ENCODE measurements around the gene DEFB114. TPM values are rescaled to one million over a fixed set of nuclear protein-coding genes. Genes with fewer than 3 reads are reported as not detected.
A peak's percentile ranks its signal among the peaks of the same experiment; 100 is the strongest.

DEFB114 gene
- total and polyA plus RNA-seq, 5 donors, result not detected

- no peaks in the 10 kb centered on the region for H3K9me3 ChIP-seq (ENCODE audit: control insufficient read depth, low read length)
- intact Hi-C loops (cut with DNase I), result no loop called here
- 68% methylated on average over 2 of the region's 2 CpGs for WGBS
- no peaks in the 10 kb centered on the region for H3K4me1 ChIP-seq (ENCODE audit: control insufficient read depth, insufficient read depth, low read length)
- no peak overlapping the region for H3K4me3 ChIP-seq (ENCODE audit: low read length)
- no peak for DNase-seq
- H3K27me3 ChIP-seq (ENCODE audit: control insufficient read depth, insufficient read depth), result no peaks in the 10 kb centered on the region
- no peak for ATAC-seq
- H3K27ac ChIP-seq (ENCODE audit: low read length), result no peak overlapping the region
These were observed 26.9 kb downstream of the DEFB114 start for GRCh38 chr6:49937017-49937416.

GRCh38 chr6:49935387-49935786 lies 28.6 kb downstream of the DEFB114 start:
- Histone ChIP-seq H3K4me1 (ENCODE audit: control insufficient read depth, insufficient read depth, low read length) (no peaks in the 10 kb centered on the region), H3K9me3 (ENCODE audit: control insufficient read depth, low read length) (no peaks in the 10 kb centered on the region), H3K4me3 (ENCODE audit: low read length) (no peak overlapping the region), H3K27me3 (ENCODE audit: control insufficient read depth, insufficient read depth) (no peaks in the 10 kb centered on the region), H3K27ac (ENCODE audit: low read length) (no peak overlapping the region)
- 58% methylated on average over 3 of the region's 3 CpGs for WGBS
- intact Hi-C loops (cut with DNase I), result no loop called here
- DNase-seq (no peak), ATAC-seq (no peak)

GRCh38 chr6:49934770-49935169 lies 29.2 kb downstream of the DEFB114 start:
- H3K27ac ChIP-seq (ENCODE audit: low read length), result no peak overlapping the region
- intact Hi-C loops (cut with DNase I), result no loop called here
- no peaks in the 10 kb centered on the region for H3K9me3 ChIP-seq (ENCODE audit: control insufficient read depth, low read length)
- DNase-seq (no peak), ATAC-seq (no peak)
- H3K4me3 ChIP-seq (ENCODE audit: low read length), result no peak overlapping the region
- H3K27me3 ChIP-seq (ENCODE audit: control insufficient read depth, insufficient read depth), result no peaks in the 10 kb centered on the region
- H3K4me1 ChIP-seq (ENCODE audit: control insufficient read depth, insufficient read depth, low read length), result no peaks in the 10 kb centered on the region
- WGBS, result 43% methylated on average over 1 of the region's 1 CpG

- H3K4me1 ChIP-seq (ENCODE audit: control insufficient read depth, insufficient read depth, low read length), result no peaks in the 10 kb centered on the region
- WGBS, result 94% methylated on average over 21 of the region's 21 CpGs
- DNase-seq (peak in 2 of 3 donors; percentile 26 to 36), ATAC-seq (no peak)
- intact Hi-C loops (cut with DNase I), result no loop called here
- H3K27me3 ChIP-seq (ENCODE audit: control insufficient read depth, insufficient read depth), result peaks cover 2% of the 10 kb centered on the region
- no peaks in the 10 kb centered on the region for H3K9me3 ChIP-seq (ENCODE audit: control insufficient read depth, low read length)
- no peak overlapping the region for H3K4me3 ChIP-seq (ENCODE audit: low read length)
- H3K27ac ChIP-seq (ENCODE audit: low read length), result no peak overlapping the region
These were observed 30.4 kb downstream of the DEFB114 start for GRCh38 chr6:49933526-49933925.

GRCh38 chr6:49929340-49929739 lies 34.6 kb downstream of the DEFB114 start:
- H3K27me3 ChIP-seq (ENCODE audit: control insufficient read depth, insufficient read depth), result peaks cover 3% of the 10 kb centered on the region
- H3K27ac ChIP-seq (ENCODE audit: low read length), result no peak overlapping the region
- no peak overlapping the region for H3K4me3 ChIP-seq (ENCODE audit: low read length)
- ATAC-seq, result no peak
- no peaks in the 10 kb centered on the region for H3K4me1 ChIP-seq (ENCODE audit: control insufficient read depth, insufficient read depth, low read length)
- DNase-seq, result no peak
- intact Hi-C loops (cut with DNase I), result no loop called here
- no peaks in the 10 kb centered on the region for H3K9me3 ChIP-seq (ENCODE audit: control insufficient read depth, low read length)

DNA sequence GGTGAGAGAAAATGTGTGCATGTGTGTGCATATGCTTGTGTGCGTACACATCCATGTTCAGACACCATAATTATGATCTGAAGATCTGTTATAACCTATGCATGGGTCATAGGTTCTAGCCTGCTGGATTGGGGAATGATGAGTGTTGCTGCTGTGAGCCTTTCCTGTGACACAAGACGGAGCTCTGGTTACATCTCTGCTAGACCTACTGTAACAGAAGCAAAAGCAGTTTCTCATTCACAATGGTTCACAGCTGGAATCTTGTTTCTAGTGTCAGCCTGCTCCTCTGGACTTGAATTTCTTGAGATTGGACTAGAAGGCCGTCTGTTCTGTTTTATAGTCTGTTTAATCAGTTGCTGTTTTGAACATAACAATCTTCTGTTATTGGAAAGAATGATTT lies 40.1 kb downstream of the DEFB114 start:
- WGBS, result 53% methylated on average over 3 of the region's 3 CpGs
- Histone ChIP-seq H3K4me3 (ENCODE audit: low read length) (no peak overlapping the region), H3K4me1 (ENCODE audit: control insufficient read depth, insufficient read depth, low read length) (no peaks in the 10 kb centered on the region), H3K9me3 (ENCODE audit: control insufficient read depth, low read length) (no peaks in the 10 kb centered on the region), H3K27ac (ENCODE audit: low read length) (no peak overlapping the region), H3K27me3 (ENCODE audit: control insufficient read depth, insufficient read depth) (peaks cover 3% of the 10 kb centered on the region)
- DNase-seq (no peak), ATAC-seq (no peak)
- intact Hi-C loops (cut with DNase I), result no loop called here

- Histone ChIP-seq H3K4me1 (ENCODE audit: control insufficient read depth, insufficient read depth, low read length) (no peaks in the 10 kb centered on the region), H3K9me3 (ENCODE audit: control insufficient read depth, low read length) (no peaks in the 10 kb centered on the region), H3K27me3 (ENCODE audit: control insufficient read depth, insufficient read depth) (no peaks in the 10 kb centered on the region), H3K27ac (ENCODE audit: low read length) (no peak overlapping the region), H3K4me3 (ENCODE audit: low read length) (no peak overlapping the region)
- 84% methylated on average over 5 of the region's 5 CpGs for WGBS
- DNase-seq, result no peak
- no peak for ATAC-seq
- intact Hi-C loops (cut with DNase I), result no loop called here
These were observed 43.9 kb downstream of the DEFB114 start for GRCh38 chr6:49919935-49920644.

DNA sequence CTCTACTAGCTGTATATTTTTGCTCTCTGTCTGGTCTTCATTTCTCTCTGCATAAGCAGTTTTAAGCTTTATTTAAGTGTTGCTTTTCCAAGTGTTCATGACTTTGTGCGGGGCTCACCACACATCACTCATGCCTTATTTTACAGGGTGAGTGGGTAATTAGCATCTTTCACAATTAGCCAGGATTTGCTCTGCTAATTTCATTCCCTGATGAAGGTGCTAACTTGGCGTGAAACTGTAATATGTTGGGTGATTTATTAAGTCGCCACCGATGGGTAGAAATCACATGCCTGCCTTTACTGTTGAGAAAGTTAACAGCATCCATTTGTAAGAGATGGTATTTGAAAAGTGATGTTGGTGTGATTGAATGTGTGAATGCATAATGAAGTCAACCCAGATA lies 44.7 kb downstream of the DEFB114 start:
- Histone ChIP-seq H3K4me1 (ENCODE audit: control insufficient read depth, insufficient read depth, low read length) (no peaks in the 10 kb centered on the region), H3K27me3 (ENCODE audit: control insufficient read depth, insufficient read depth) (no peaks in the 10 kb centered on the region), H3K27ac (ENCODE audit: low read length) (no peak overlapping the region), H3K9me3 (ENCODE audit: control insufficient read depth, low read length) (no peaks in the 10 kb centered on the region), H3K4me3 (ENCODE audit: low read length) (no peak overlapping the region)
- ATAC-seq (no peak), DNase-seq (no peak)
- 62% methylated on average over 4 of the region's 4 CpGs for WGBS
- intact Hi-C loops (cut with DNase I), result no loop called here

DNA sequence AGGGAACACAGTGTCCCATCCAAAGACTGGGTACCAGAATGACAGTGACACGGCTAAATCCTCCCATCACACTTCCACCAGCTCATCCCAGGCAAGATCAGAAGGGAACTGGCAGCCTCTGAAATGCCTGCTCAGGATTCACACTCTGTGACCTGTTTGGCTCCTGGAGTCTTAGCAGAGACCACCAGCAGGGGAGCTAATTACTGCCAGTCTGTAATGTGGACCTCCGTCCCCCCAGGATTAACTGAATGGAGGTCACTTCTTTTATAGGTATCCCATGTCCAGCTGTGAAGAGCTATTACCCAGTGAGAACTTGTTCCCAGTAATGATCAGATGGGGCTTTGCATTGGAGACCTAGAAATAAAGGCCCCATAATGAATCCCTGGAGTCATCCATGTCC lies 45.2 kb downstream of the DEFB114 start:
- Histone ChIP-seq H3K4me3 (ENCODE audit: low read length) (no peak overlapping the region), H3K27me3 (ENCODE audit: control insufficient read depth, insufficient read depth) (no peaks in the 10 kb centered on the region), H3K27ac (ENCODE audit: low read length) (no peak overlapping the region), H3K4me1 (ENCODE audit: control insufficient read depth, insufficient read depth, low read length) (no peaks in the 10 kb centered on the region), H3K9me3 (ENCODE audit: control insufficient read depth, low read length) (no peaks in the 10 kb centered on the region)
- intact Hi-C loops (cut with DNase I), result no loop called here
- ATAC-seq (peak in 1 of 2 donors; percentile 68), DNase-seq (peak in 1 of 3 donors; percentile 20)
- WGBS, result 52% methylated on average over 2 of the region's 2 CpGs

GRCh38 chr6:49915035-49915434 lies 48.9 kb downstream of the DEFB114 start:
- peak; percentile 93 to 95 for ATAC-seq
- H3K9me3 ChIP-seq (ENCODE audit: control insufficient read depth, low read length), result no peaks in the 10 kb centered on the region
- peak; percentile 31 to 62 (median 53) for DNase-seq
- intact Hi-C loops (cut with DNase I), result no loop called here
- no peaks in the 10 kb centered on the region for H3K4me1 ChIP-seq (ENCODE audit: control insufficient read depth, insufficient read depth, low read length)
- 18% methylated on average over 3 of the region's 3 CpGs for WGBS
- no peak overlapping the region for H3K4me3 ChIP-seq (ENCODE audit: low read length)
- no peak overlapping the region for H3K27ac ChIP-seq (ENCODE audit: low read length)
- H3K27me3 ChIP-seq (ENCODE audit: control insufficient read depth, insufficient read depth), result no peaks in the 10 kb centered on the region

DNA sequence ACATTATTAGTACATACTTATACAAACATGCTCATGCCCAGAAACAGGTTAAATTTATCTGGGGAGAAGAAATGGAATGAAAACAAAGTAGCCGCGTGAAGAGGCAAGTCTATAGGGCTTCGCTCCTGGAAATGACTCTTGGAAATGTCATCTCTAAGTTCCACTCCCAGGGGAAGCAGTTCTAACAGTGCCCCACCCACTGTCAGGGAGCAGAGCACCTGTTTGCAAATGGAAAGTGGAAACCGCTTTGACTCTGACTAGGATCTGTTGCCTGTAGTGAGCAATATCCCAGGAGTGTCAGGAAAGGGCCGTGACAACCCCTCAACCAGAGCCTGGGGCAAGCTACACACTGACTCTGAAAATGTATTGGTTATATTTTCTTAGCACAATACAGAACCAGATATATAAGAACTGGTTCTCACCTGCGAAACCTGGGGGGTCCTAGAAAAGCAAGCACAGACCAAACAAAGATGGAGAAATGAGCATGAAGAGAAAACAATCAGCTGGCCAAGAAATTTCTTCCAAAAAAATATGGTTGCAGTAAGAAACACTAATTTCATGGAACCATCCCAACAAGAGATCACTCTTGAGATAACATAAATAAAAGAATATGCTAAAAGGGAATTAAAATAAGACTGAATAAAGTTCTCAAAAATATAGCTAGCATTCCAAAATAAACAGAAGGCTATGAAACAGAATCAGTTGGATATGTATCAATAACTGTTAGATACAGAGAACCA lies 50.2 kb downstream of the DEFB114 start:
- H3K4me1 ChIP-seq (ENCODE audit: control insufficient read depth, insufficient read depth, low read length), result no peaks in the 10 kb centered on the region
- WGBS, result 67% methylated on average over 6 of the region's 6 CpGs

More for the DNA sequence above, 50.2 kb downstream of the DEFB114 start:
- no peaks in the 10 kb centered on the region for H3K9me3 ChIP-seq (ENCODE audit: control insufficient read depth, low read length)
- H3K27ac ChIP-seq (ENCODE audit: low read length), result no peak overlapping the region
- H3K4me3 ChIP-seq (ENCODE audit: low read length), result no peak overlapping the region
- intact Hi-C loops (cut with DNase I), result no loop called here
- no peak for ATAC-seq
- H3K27me3 ChIP-seq (ENCODE audit: control insufficient read depth, insufficient read depth), result no peaks in the 10 kb centered on the region
- DNase-seq, result no peak

Measured in right cardiac atrium (tissue), 5 donors.